DMS53 treated with DMSO at 0.1 percent for 48 hours (cell line): ENCODE data around the gene PRSS53.
A peak's percentile ranks its signal among the peaks of the same experiment; 100 is the strongest.

Experiments used
- DNase-seq: peaks from one replicate; lab custom pipeline; 2025; ENCODE audit not compliant: unreplicated experiment; lab: John Stamatoyannopoulos, UW

The PRSS53 gene

GRCh38 chr16:31099860-31100638 lies 11.3 kb upstream of the PRSS53 start:
- peak; percentile 11 for DNase-seq

GRCh38 chr16:31094424-31095120 lies 5.8 kb upstream of the PRSS53 start, which contains the start of gene VKORC1:
Gene VKORC1 (minus strand): TSS chr16:31094797. CDS start chr16:31094729, 68 bp downstream.
- DNase-seq = peak; percentile 90

- DNase-seq = no peak
Observed at GRCh38 chr16:31094088-31094423, 5.3 kb upstream of the PRSS53 start.

- DNase-seq = no peak
Observed at GRCh38 chr16:31093132-31093703, 4.5 kb upstream of the PRSS53 start.

GRCh38 chr16:31092330-31092729 lies 3.6 kb upstream of the PRSS53 start:
- DNase-seq = no peak

DNA sequence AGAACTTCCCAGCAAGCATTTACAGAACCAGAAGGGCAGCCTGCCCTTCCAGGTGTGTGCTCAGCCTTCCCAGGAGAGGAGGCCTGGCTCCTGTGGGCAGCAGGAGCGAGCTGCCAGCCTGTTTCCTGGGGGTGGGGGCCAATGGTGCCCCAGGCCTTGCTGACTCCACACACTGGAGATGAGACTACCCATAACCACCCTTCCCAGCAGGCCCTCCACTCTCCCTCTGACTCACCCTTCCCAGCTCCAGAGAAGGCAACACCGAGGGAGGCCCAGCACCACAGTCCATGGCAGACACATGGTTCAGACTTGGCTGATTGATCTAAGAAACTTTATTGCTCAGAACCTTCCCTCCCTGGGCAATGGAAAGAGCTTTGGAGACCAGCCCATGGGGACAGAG lies 1.8 kb upstream of the PRSS53 start:
- no peak for DNase-seq

DNA sequence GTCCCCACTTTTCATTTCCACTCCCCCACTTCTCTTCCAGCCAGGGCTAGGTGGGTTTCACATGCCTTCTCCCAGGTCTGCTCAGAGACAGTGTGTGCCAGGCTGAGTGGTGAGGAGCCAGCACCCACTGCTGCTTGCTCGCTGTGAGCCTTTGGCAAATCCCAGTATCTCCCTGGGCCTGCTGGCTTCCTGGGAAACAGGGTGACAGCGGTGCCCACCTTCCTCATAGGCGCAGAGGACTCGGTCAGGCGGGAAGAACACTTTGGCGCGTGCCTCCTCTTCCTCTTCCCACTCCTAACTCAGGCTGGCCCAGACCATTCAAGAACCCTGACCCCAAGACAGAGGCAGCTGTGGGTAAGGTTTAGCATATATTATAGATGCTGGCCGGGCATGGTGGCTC lies 456 bp upstream of the PRSS53 start:
- no peak for DNase-seq

DNA sequence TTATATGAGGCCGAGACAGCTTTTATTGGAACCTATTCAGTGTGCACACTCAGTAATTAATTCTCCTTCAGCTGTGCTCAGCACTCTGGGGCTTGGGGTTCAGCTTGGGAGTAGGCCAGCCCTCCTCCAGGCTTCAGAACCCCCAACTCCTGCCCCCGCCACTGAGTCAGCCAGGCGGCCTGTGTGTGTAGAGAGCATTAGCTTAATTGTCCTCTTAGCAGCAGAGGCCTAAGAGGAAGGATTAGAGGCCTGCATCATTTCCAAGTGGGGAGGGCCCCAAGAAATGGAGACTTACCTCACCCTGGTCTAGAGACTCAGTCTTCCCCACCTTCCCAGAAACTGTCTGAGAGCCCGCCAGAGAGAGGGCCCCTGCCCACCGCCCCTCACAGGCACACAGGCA lies 772 bp downstream of the PRSS53 start:
- no peak for DNase-seq

- DNase-seq = no peak
Observed at GRCh38 chr16:31087481-31087880, 1.3 kb downstream of the PRSS53 start.

- DNase-seq = no peak
Observed at GRCh38 chr16:31086629-31086906, 2.2 kb downstream of the PRSS53 start.

- DNase-seq = no peak
Observed at GRCh38 chr16:31085873-31086628, 2.7 kb downstream of the PRSS53 start.

DNA sequence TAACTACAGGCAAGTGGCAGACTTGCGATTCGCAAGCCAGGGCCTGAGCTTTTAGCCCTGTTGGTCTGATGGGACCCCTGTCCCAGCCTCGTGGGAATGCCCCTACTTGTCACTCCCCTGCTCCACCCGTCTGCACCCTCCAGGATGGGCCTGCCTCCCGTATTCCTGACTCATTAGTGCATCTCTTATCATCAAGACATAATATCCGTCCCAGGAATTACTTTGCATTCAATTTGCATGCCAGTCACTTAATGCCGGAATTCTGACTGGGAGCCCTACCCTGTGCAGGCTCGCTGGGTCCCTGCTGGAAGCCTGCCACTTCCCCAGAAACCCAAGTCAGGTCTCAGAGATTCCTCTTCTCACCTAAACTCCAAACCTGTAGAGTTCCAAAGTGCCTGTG lies 3.3 kb downstream of the PRSS53 start:
- no peak for DNase-seq

- DNase-seq = no peak
Observed at GRCh38 chr16:31084584-31085302, 4.0 kb downstream of the PRSS53 start.

- no peak for DNase-seq
Observed at GRCh38 chr16:31083981-31084380, 4.8 kb downstream of the PRSS53 start.

GRCh38 chr16:31083556-31083955 lies 5.2 kb downstream of the PRSS53 start:
- DNase-seq = no peak

- no peak for DNase-seq
Observed at GRCh38 chr16:31083081-31083480, 5.7 kb downstream of the PRSS53 start.

DNA sequence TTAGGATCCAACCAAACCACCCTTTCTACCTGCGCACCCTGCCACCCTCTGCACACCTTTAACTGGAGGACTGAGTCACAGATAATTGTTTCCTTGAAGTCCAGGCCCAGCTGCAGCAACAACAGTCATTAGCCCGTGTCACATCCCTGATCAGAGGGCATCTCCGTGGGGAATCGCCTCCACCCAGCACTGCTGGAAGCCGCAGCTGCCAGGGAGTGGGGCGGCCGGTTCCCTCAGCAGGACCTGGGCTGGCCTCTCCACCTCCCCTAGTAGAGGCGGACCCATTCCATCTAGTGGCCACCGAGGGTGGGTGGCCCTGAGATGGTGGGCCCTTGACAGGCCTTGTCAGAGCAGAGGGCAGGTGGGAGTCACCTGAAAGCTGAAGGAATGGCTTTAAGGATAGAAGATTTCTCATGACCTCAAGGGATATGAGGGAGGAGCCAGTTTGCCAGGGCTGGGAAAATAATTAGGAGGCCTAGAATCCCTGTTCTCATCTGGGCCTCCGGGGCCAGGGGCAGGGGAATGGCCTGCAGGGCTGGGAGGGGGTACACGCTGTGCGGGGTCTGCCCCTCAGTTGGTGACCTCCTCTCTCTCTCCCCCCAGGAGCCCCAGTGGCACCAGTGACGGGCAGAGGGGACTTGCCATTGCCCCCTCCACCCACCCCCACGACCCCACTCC lies 6.2 kb downstream of the PRSS53 start:
- no peak for DNase-seq

GRCh38 chr16:31081428-31082351 lies 7.1 kb downstream of the PRSS53 start:
- DNase-seq = no peak

- DNase-seq = no peak
Observed at GRCh38 chr16:31080756-31081419, 7.9 kb downstream of the PRSS53 start.
